ENCODE data around the gene LAIR2.

GRCh38 chr19:54521860-54522513 lies 19.4 kb downstream of the LAIR2 start:
- TF ChIP-seq SPI1 (IDR thresholded peaks at IDR 0.05; ENCODE audit: low read depth, low read length), result no peak
- no peak for TF ChIP-seq POLR2AphosphoS5 (IDR thresholded peaks at IDR 0.05; ENCODE audit: low read depth, low read length)
- TF ChIP-seq POLR2A (IDR thresholded peaks at IDR 0.05; ENCODE audit: low read depth, low read length), result no peak
